ENCODE measurements around the gene CREG2. TPM values are rescaled to one million over a fixed set of nuclear protein-coding genes. Genes with fewer than 3 reads are reported as not detected.
A peak's percentile ranks its signal among the peaks of the same experiment; 100 is the strongest.

The CREG2 gene
- total RNA-seq, 4 donors from 2014 or later = not detected

DNA sequence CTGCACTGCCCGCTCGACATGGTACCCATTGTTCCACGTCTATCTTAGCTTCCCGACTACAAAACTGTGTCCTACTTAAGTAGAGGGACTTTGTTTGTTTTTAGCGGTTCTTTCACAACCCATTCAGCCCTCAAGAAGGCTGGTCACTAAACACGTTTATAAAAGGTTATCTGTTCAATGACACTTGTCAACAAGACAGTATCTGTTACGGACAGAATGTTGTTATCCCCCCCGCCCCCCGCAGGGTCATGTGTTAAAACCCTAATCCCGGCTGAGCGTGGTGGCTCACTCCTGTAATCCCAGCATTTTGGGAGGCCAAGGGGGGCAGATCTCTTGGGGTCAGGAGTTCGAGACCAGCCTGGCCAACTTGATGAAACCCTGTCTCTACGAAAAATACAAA lies 40.4 kb upstream of the CREG2 start:
- DNase-seq (no peak), ATAC-seq (no peak)
- H3K36me3 ChIP-seq = no peaks in the 10 kb centered on the region
- no peak overlapping the region for H3K27ac ChIP-seq
- H3K4me1 ChIP-seq = peaks cover 9 to 11% of the 10 kb centered on the region in 2 donors
- no peaks in the 10 kb centered on the region for H3K9me3 ChIP-seq
- H3K27me3 ChIP-seq = no peaks in the 10 kb centered on the region
- intact Hi-C loops (cut with DNase I; ENCODE audit: low total_unique reads) = no loop called here
- no peak overlapping the region for H3K4me3 ChIP-seq
- TF ChIP-seq POLR2A (IDR thresholded peaks at IDR 0.05) (no peak), CTCF (IDR thresholded peaks at IDR 0.05 in 4 of 5, conservative IDR thresholded peaks at IDR 0.05 in 1 of 5) (no peak)
- in situ Hi-C loops (cut with MboI; ENCODE audit: low sequenced_read_pairs in 4 of 4) = loop anchor here in 1 of 4 donors (10.0 kb wide), 1 partner anchor 417 kb away; no protein-coding TSS in a partner anchor

DNA sequence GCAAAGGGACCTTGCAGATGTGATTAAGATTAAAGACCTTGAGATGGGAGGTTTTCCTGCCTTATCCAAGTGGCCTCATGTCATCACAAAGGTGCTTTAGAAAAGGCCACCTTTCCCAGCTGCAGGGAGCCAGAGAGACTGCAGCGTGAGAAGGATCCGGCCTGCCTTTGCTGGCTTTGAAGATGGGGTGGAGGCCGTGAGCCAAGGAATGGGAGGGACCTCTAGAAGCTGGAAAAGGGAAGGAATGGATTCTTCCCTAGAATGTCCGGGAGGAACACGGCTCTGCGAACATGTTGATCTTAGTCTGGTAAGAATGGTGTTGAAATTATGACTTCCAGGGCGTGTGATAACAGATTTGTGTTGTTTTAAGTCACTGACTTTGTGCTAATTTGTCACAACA lies 39.9 kb upstream of the CREG2 start:
- ATAC-seq (no peak), DNase-seq (no peak)
- Histone ChIP-seq H3K36me3 (no peaks in the 10 kb centered on the region), H3K27ac (no peak overlapping the region), H3K4me1 (peaks cover 9 to 11% of the 10 kb centered on the region in 2 donors), H3K27me3 (no peaks in the 10 kb centered on the region), H3K9me3 (no peaks in the 10 kb centered on the region), H3K4me3 (no peak overlapping the region)
- intact Hi-C loops (cut with DNase I; ENCODE audit: low total_unique reads) (no loop called here), in situ Hi-C loops (cut with MboI; ENCODE audit: low sequenced_read_pairs in 4 of 4) (loop anchor here in 1 of 4 donors (10.0 kb wide), 1 partner anchor 418 kb away; no protein-coding TSS in a partner anchor)
- no peak for TF ChIP-seq POLR2A (IDR thresholded peaks at IDR 0.05)
- no peak for TF ChIP-seq CTCF (IDR thresholded peaks at IDR 0.05 in 4 of 5, conservative IDR thresholded peaks at IDR 0.05 in 1 of 5)

- peaks cover 9 to 11% of the 10 kb centered on the region in 2 donors for H3K4me1 ChIP-seq
- no peaks in the 10 kb centered on the region for H3K9me3 ChIP-seq
- no peak overlapping the region for H3K27ac ChIP-seq
- no peak for ATAC-seq
- no peak overlapping the region for H3K4me3 ChIP-seq
- intact Hi-C loops (cut with DNase I; ENCODE audit: low total_unique reads) (no loop called here), in situ Hi-C loops (cut with MboI; ENCODE audit: low sequenced_read_pairs in 4 of 4) (loop anchor here in 1 of 4 donors (10.0 kb wide), 1 partner anchor 418 kb away; no protein-coding TSS in a partner anchor)
- H3K27me3 ChIP-seq = no peaks in the 10 kb centered on the region
- no peak for DNase-seq
- no peaks in the 10 kb centered on the region for H3K36me3 ChIP-seq
- no peak for TF ChIP-seq POLR2A (IDR thresholded peaks at IDR 0.05)
- no peak for TF ChIP-seq CTCF (IDR thresholded peaks at IDR 0.05 in 4 of 5, conservative IDR thresholded peaks at IDR 0.05 in 1 of 5)
These were observed 39.5 kb upstream of the CREG2 start for GRCh38 chr2:101426822-101427221.

- intact Hi-C loops (cut with DNase I; ENCODE audit: low total_unique reads) (no loop called here), in situ Hi-C loops (cut with MboI; ENCODE audit: low sequenced_read_pairs in 4 of 4) (loop anchor here in 2 of 4 donors (10.0 to 25.0 kb wide), 2 partner anchors 417 to 424 kb away; no protein-coding TSS in a partner anchor)
- no peak for TF ChIP-seq CTCF (IDR thresholded peaks at IDR 0.05 in 4 of 5, conservative IDR thresholded peaks at IDR 0.05 in 1 of 5)
- no peak for TF ChIP-seq POLR2A (IDR thresholded peaks at IDR 0.05)
These were observed 33.3 kb upstream of the CREG2 start for GRCh38 chr2:101420623-101421022.

More at GRCh38 chr2:101420623-101421022, 33.3 kb upstream of the CREG2 start:
- no peaks in the 10 kb centered on the region for H3K36me3 ChIP-seq
- no peak overlapping the region for H3K27ac ChIP-seq
- no peaks in the 10 kb centered on the region for H3K4me1 ChIP-seq
- ATAC-seq = peak in 1 of 2 donors; percentile 33
- no peaks in the 10 kb centered on the region for H3K9me3 ChIP-seq
- no peaks in the 10 kb centered on the region for H3K27me3 ChIP-seq
- H3K4me3 ChIP-seq = no peak overlapping the region
- DNase-seq = peak in 1 of 2 donors; percentile 17

Data from gastrocnemius medialis (tissue), 4 donors.